H1 (cell line): ENCODE measurements around the gene ERCC6. TPM values are rescaled to one million over a fixed set of nuclear protein-coding genes. Genes with fewer than 3 reads are reported as not detected.

Experiments used
- GTF2F1 ChIP-seq: IDR thresholded peaks from 2 replicates; pipeline ENCODE4 v1.6.1; 2012; ENCODE audit warnings: low read depth, low read length, improper control_type of control experiment, borderline replicate concordance
- YY1 ChIP-seq: IDR thresholded peaks from 2 replicates; pipeline ENCODE4 v1.6.1; 2011; ENCODE audit warnings: low read depth, mild to moderate bottlenecking, low read length
- ZNF274 ChIP-seq: IDR thresholded peaks from 2 replicates; pipeline ENCODE4 v1.7.0; 2012; ENCODE audit warnings: low read length, borderline replicate concordance; ENCODE audit errors: extremely low read depth
- polyA plus RNA-seq, 7 experiments: library from polyadenylated mRNA; depleted of rRNA in 3 of 7; stranded (reverse) in 5 of 7; unstranded in 2 of 7; fragments of >200 nt in 5 of 7; fragments of 200-250 nt in 2 of 7; gene quantifications; 1 replicate in 5 of 7; 2 replicates in 1 of 7; 4 replicates in 1 of 7; pipeline versions ENCODE4 v1.2.1 to v1.2.3, GENCODE V29; 2011 to 2013; ENCODE audit warnings: missing spikeins in 2 of 7, mixed read lengths in 2 of 7
- total RNA-seq: library from RNA; stranded (reverse); fragmentation: NEBNext Ultra II Directional; extraction: Animal tissue kit (Norgen Biotek cat#: 25700); gene quantifications from 2 replicates; pipeline ENCODE4 v1.2.1, GENCODE V29; 2021

ERCC6 gene
- total and polyA plus RNA-seq, 2 of the 8 experiments (the other 6 are each of a cell fraction or from before 2014, with no cell fraction given), result 4.1 to 11.9 TPM

DNA sequence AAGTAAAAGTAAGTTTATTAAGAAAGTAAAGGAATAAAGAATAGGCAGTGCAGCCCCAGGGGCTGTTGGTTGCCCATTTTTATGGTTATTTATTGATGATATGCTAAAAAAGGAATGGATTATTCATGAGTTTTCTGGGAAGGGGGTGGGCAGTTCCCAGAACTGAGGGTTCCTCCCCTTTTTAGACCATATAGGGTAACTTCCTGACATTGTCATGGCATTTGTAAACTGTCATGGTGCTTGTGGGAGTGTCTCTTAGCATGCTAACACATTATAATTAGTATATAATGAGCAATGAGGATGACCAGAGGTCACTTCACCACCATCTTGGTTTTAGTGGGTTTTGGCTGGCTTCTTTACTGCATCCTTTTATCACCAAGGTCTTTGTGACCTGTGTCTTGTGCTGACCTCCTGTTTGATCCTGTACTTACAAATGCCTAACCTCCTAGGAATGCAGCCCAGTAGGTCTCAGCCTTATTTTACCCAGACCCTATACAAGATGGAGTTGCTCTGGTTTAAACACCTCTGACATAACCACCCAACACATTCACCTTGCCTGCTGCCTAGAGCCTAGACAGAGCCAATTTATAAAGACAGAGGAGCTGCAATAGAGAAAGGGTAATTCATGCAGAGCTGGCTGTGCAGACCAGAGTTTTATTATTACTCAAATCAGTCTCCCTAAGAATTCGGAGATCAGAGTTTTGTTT lies 10.9 kb upstream of the ERCC6 start (continued):
- TF ChIP-seq YY1 (no peak), ZNF274 (no peak), GTF2F1 (no peak)
